ENCODE measurements around the gene SYT14. TPM values are rescaled to one million over a fixed set of nuclear protein-coding genes. Genes with fewer than 3 reads are reported as not detected.
"Not testable (repeated sequence)": the region's sequence is repeated elsewhere in the genome, so short reads cannot be mapped to it uniquely, and the experiment has no call there.

The SYT14 gene
- total RNA-seq, 1 donor from 2014 or later = not detected

GRCh38 chr1:210092366-210092765, 154.3 kb downstream of the SYT14 start:
- intact Hi-C loops (cut with micrococcal nuclease) = no loop called here
- no peaks in the 10 kb centered on the region for H3K4me1 Mint-ChIP-seq
- no peaks in the 10 kb centered on the region for H3K27me3 Mint-ChIP-seq
- no peak overlapping the region for H3K4me3 Mint-ChIP-seq
- H3K9me3 Mint-ChIP-seq = peaks cover 2% of the 10 kb centered on the region
- ATAC-seq (ENCODE audit: low read depth) (no peak), DNase-seq (no peak)
- no peak overlapping the region for H3K27ac Mint-ChIP-seq
- TF ChIP-seq CTCF (IDR thresholded peaks at IDR 0.05) = no peak
- H3K36me3 Mint-ChIP-seq (ENCODE audit: low read depth) = no peaks in the 10 kb centered on the region
- ChIA-PET POLR2A (no interaction called here), CTCF (no interaction called here)

- peaks cover 1% of the 10 kb centered on the region for H3K27me3 Mint-ChIP-seq
- no peak overlapping the region for H3K4me3 Mint-ChIP-seq
- TF ChIP-seq CTCF (IDR thresholded peaks at IDR 0.05) = no peak
- no peaks in the 10 kb centered on the region for H3K4me1 Mint-ChIP-seq
- no peak overlapping the region for H3K27ac Mint-ChIP-seq
- intact Hi-C loops (cut with micrococcal nuclease) = no loop called here
- ATAC-seq (ENCODE audit: low read depth) (no peak), DNase-seq (no peak)
- POLR2A ChIA-PET = no interaction called here
- CTCF ChIA-PET = no interaction called here
- H3K9me3 Mint-ChIP-seq = peaks cover 2% of the 10 kb centered on the region
- H3K36me3 Mint-ChIP-seq (ENCODE audit: low read depth) = no peaks in the 10 kb centered on the region
Observed at GRCh38 chr1:210093461-210093860, 155.4 kb downstream of the SYT14 start.

- CTCF ChIA-PET = no interaction called here
- DNase-seq (no peak), ATAC-seq (ENCODE audit: low read depth) (no peak)
- Mint-ChIP-seq H3K4me1 (no peaks in the 10 kb centered on the region), H3K4me3 (no peak overlapping the region), H3K36me3 (ENCODE audit: low read depth) (no peaks in the 10 kb centered on the region), H3K9me3 (no peaks in the 10 kb centered on the region), H3K27me3 (peaks cover 6% of the 10 kb centered on the region), H3K27ac (no peak overlapping the region)
- POLR2A ChIA-PET = no interaction called here
- TF ChIP-seq CTCF (IDR thresholded peaks at IDR 0.05) = no peak
- intact Hi-C loops (cut with micrococcal nuclease) = no loop called here
Observed at GRCh38 chr1:210098356-210098755, 160.3 kb downstream of the SYT14 start.

- H3K27ac Mint-ChIP-seq = no peak overlapping the region
- no peak for TF ChIP-seq CTCF (IDR thresholded peaks at IDR 0.05)
- peaks cover 8% of the 10 kb centered on the region for H3K27me3 Mint-ChIP-seq
- ChIA-PET POLR2A (no interaction called here), CTCF (no interaction called here)
- intact Hi-C loops (cut with micrococcal nuclease) = no loop called here
- no peaks in the 10 kb centered on the region for H3K9me3 Mint-ChIP-seq
- H3K4me1 Mint-ChIP-seq = no peaks in the 10 kb centered on the region
- H3K4me3 Mint-ChIP-seq = no peak overlapping the region
- no peaks in the 10 kb centered on the region for H3K36me3 Mint-ChIP-seq (ENCODE audit: low read depth)
- DNase-seq (no peak), ATAC-seq (ENCODE audit: low read depth) (no peak)
Observed at GRCh38 chr1:210099921-210100320, 161.9 kb downstream of the SYT14 start.

- ChIA-PET POLR2A (no interaction called here), CTCF (no interaction called here)
- Mint-ChIP-seq H3K9me3 (no peaks in the 10 kb centered on the region), H3K27ac (no peak overlapping the region), H3K4me3 (no peak overlapping the region), H3K4me1 (no peaks in the 10 kb centered on the region), H3K27me3 (peaks cover 5% of the 10 kb centered on the region), H3K36me3 (ENCODE audit: low read depth) (no peaks in the 10 kb centered on the region)
- intact Hi-C loops (cut with micrococcal nuclease) = no loop called here
- TF ChIP-seq CTCF (IDR thresholded peaks at IDR 0.05) = no peak
- ATAC-seq (ENCODE audit: low read depth) = no peak
- no peak for DNase-seq
Observed at GRCh38 chr1:210104103-210104502, 166.1 kb downstream of the SYT14 start.

- H3K27ac Mint-ChIP-seq; H3K36me3 Mint-ChIP-seq (ENCODE audit: low read depth); H3K4me1 Mint-ChIP-seq; H3K9me3 Mint-ChIP-seq; ATAC-seq (ENCODE audit: low read depth); DNase-seq; intact Hi-C loops (cut with micrococcal nuclease); CTCF ChIA-PET; H3K4me3 Mint-ChIP-seq; H3K27me3 Mint-ChIP-seq; POLR2A ChIA-PET: not testable (repeated sequence)
Observed at GRCh38 chr1:210112906-210113305, 174.9 kb downstream of the SYT14 start.
